H1 (cell line): ENCODE measurements around the gene IRF2BP1. TPM values are rescaled to one million over a fixed set of nuclear protein-coding genes. Genes with fewer than 3 reads are reported as not detected.

Source experiments
- BRCA1 ChIP-seq: IDR thresholded peaks from 2 replicates; pipeline ENCODE4 v1.6.1; 2012; ENCODE audit warnings: low read depth, low read length, improper control_type of control experiment
- EZH2 ChIP-seq: fragments of 200-600 bp; sonication (generic); IDR thresholded peaks from 2 replicates; pipeline ENCODE4 v1.7.1; 2012; ENCODE audit warnings: low read depth, mild to moderate bottlenecking, moderate library complexity, low read length, inconsistent platforms; ENCODE audit not compliant: severe bottlenecking
- GABPA ChIP-seq: IDR thresholded peaks from 2 replicates; pipeline ENCODE4 v1.6.1; 2011; ENCODE audit warnings: mild to moderate bottlenecking, low read length, moderate library complexity, borderline replicate concordance; ENCODE audit not compliant: insufficient read depth
- HDAC6 ChIP-seq: IDR thresholded peaks from one replicate; pipeline ENCODE4 v1.7.1; 2012; ENCODE audit warnings: low read depth, mild to moderate bottlenecking, inconsistent platforms, low read length, moderate library complexity
- MAFK ChIP-seq: IDR thresholded peaks from 2 replicates; pipeline ENCODE4 v1.6.1; 2012; ENCODE audit warnings: low read depth, mild to moderate bottlenecking, improper control_type of control experiment, low read length
- RAD21 ChIP-seq, 2 experiments: IDR thresholded peaks in 1 of 2; conservative IDR thresholded peaks in 1 of 2; 2 replicates each; pipeline ENCODE4 v1.6.1; 2011; ENCODE audit warnings: low read depth in 2 of 2, low read length in 2 of 2, improper control_type of control experiment in 1 of 2, inconsistent platforms in 1 of 2, mild to moderate bottlenecking in 1 of 2, moderate library complexity in 1 of 2
- SP2 ChIP-seq: IDR thresholded peaks from 2 replicates; pipeline ENCODE4 v1.6.1; 2012; ENCODE audit warnings: mild to moderate bottlenecking, low read length, inconsistent platforms
- TBP ChIP-seq: IDR thresholded peaks from 2 replicates; pipeline ENCODE4 v1.6.1; 2011; ENCODE audit warnings: low read depth, low read length, improper control_type of control experiment
- polyA plus RNA-seq, 7 experiments: library from polyadenylated mRNA; depleted of rRNA in 3 of 7; stranded (reverse) in 5 of 7; unstranded in 2 of 7; fragments of >200 nt in 5 of 7; fragments of 200-250 nt in 2 of 7; gene quantifications; 1 replicate in 5 of 7; 2 replicates in 1 of 7; 4 replicates in 1 of 7; pipeline versions ENCODE4 v1.2.1 to v1.2.3, GENCODE V29; 2011 to 2013; ENCODE audit warnings: missing spikeins in 2 of 7, mixed read lengths in 2 of 7
- total RNA-seq: library from RNA; stranded (reverse); fragmentation: NEBNext Ultra II Directional; extraction: Animal tissue kit (Norgen Biotek cat#: 25700); gene quantifications from 2 replicates; pipeline ENCODE4 v1.2.1, GENCODE V29; 2021
- TF ChIP-seq, protein P1 (sequence below): fragments of 300-600 bp; sonication (generic); IDR thresholded peaks from 2 replicates; pipeline ENCODE4 v1.7.1; 2012; ENCODE audit warnings: low read length, moderate library complexity, mild to moderate bottlenecking, inconsistent platforms; ENCODE audit not compliant: insufficient replicate concordance

The IRF2BP1 gene
- total and polyA plus RNA-seq, 2 of the 8 experiments (the other 6 are each of a cell fraction or from before 2014, with no cell fraction given): 12.1 to 24.4 TPM

DNA sequence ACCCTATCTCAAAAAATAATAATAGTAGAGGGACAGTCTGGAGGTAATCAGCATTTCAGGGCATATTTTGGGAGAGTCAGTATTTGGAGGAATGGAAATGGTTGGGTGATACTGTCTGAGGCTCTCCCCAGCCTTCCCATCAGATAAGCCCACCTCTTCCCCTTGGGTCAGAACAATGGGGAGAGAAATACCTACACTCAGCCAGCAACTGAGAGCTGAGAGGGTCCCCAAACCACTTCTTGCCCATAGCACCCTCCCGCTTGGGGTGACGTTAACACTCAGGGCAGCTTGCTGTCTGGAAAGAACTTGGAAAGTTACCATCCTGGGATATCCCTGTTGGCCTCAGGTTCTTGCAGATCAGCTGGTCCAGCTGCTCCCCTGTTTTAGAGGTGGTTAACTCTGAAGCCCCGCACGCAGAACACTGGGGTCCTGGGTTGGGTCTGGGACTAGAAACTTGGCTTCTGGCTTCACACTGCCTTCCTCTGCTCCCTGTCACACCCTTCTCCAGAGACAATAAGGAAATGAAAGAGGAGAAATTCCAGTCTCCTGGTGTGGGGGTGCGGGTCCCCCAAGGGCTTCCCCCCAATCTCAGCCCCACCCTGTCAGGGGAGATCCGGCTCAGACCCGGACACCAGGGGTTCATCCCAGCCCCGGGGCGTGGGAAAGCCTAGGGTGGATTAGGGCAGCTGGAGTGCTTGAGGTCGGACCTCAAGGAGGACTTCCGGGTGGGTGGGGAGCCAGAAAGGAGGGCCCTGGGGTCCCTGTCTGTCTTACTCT lies 19.4 kb downstream of the IRF2BP1 start (continued):
- TF ChIP-seq, protein P1, sequence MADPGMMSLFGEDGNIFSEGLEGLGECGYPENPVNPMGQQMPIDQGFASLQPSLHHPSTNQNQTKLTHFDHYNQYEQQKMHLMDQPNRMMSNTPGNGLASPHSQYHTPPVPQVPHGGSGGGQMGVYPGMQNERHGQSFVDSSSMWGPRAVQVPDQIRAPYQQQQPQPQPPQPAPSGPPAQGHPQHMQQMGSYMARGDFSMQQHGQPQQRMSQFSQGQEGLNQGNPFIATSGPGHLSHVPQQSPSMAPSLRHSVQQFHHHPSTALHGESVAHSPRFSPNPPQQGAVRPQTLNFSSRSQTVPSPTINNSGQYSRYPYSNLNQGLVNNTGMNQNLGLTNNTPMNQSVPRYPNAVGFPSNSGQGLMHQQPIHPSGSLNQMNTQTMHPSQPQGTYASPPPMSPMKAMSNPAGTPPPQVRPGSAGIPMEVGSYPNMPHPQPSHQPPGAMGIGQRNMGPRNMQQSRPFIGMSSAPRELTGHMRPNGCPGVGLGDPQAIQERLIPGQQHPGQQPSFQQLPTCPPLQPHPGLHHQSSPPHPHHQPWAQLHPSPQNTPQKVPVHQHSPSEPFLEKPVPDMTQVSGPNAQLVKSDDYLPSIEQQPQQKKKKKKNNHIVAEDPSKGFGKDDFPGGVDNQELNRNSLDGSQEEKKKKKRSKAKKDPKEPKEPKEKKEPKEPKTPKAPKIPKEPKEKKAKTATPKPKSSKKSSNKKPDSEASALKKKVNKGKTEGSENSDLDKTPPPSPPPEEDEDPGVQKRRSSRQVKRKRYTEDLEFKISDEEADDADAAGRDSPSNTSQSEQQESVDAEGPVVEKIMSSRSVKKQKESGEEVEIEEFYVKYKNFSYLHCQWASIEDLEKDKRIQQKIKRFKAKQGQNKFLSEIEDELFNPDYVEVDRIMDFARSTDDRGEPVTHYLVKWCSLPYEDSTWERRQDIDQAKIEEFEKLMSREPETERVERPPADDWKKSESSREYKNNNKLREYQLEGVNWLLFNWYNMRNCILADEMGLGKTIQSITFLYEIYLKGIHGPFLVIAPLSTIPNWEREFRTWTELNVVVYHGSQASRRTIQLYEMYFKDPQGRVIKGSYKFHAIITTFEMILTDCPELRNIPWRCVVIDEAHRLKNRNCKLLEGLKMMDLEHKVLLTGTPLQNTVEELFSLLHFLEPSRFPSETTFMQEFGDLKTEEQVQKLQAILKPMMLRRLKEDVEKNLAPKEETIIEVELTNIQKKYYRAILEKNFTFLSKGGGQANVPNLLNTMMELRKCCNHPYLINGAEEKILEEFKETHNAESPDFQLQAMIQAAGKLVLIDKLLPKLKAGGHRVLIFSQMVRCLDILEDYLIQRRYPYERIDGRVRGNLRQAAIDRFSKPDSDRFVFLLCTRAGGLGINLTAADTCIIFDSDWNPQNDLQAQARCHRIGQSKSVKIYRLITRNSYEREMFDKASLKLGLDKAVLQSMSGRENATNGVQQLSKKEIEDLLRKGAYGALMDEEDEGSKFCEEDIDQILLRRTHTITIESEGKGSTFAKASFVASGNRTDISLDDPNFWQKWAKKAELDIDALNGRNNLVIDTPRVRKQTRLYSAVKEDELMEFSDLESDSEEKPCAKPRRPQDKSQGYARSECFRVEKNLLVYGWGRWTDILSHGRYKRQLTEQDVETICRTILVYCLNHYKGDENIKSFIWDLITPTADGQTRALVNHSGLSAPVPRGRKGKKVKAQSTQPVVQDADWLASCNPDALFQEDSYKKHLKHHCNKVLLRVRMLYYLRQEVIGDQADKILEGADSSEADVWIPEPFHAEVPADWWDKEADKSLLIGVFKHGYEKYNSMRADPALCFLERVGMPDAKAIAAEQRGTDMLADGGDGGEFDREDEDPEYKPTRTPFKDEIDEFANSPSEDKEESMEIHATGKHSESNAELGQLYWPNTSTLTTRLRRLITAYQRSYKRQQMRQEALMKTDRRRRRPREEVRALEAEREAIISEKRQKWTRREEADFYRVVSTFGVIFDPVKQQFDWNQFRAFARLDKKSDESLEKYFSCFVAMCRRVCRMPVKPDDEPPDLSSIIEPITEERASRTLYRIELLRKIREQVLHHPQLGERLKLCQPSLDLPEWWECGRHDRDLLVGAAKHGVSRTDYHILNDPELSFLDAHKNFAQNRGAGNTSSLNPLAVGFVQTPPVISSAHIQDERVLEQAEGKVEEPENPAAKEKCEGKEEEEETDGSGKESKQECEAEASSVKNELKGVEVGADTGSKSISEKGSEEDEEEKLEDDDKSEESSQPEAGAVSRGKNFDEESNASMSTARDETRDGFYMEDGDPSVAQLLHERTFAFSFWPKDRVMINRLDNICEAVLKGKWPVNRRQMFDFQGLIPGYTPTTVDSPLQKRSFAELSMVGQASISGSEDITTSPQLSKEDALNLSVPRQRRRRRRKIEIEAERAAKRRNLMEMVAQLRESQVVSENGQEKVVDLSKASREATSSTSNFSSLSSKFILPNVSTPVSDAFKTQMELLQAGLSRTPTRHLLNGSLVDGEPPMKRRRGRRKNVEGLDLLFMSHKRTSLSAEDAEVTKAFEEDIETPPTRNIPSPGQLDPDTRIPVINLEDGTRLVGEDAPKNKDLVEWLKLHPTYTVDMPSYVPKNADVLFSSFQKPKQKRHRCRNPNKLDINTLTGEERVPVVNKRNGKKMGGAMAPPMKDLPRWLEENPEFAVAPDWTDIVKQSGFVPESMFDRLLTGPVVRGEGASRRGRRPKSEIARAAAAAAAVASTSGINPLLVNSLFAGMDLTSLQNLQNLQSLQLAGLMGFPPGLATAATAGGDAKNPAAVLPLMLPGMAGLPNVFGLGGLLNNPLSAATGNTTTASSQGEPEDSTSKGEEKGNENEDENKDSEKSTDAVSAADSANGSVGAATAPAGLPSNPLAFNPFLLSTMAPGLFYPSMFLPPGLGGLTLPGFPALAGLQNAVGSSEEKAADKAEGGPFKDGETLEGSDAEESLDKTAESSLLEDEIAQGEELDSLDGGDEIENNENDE: no peak
- no peak for TF ChIP-seq GABPA
- no peak for TF ChIP-seq HDAC6
- no peak for TF ChIP-seq MAFK
- no peak for TF ChIP-seq SP2
- TF ChIP-seq RAD21 (IDR thresholded peaks at IDR 0.05 in 1 of 2, conservative IDR thresholded peaks at IDR 0.05 in 1 of 2; ENCODE audit: low read depth in 2 of 2, low read length in 2 of 2): no peak
- TF ChIP-seq TBP: no peak
- no peak for TF ChIP-seq BRCA1
- no peak for TF ChIP-seq EZH2
